Measurements from ENCODE around the gene INPP5D.
"Not testable (repeated sequence)": the region's sequence is repeated elsewhere in the genome, so short reads cannot be mapped to it uniquely, and the experiment has no call there.

The INPP5D gene

DNA sequence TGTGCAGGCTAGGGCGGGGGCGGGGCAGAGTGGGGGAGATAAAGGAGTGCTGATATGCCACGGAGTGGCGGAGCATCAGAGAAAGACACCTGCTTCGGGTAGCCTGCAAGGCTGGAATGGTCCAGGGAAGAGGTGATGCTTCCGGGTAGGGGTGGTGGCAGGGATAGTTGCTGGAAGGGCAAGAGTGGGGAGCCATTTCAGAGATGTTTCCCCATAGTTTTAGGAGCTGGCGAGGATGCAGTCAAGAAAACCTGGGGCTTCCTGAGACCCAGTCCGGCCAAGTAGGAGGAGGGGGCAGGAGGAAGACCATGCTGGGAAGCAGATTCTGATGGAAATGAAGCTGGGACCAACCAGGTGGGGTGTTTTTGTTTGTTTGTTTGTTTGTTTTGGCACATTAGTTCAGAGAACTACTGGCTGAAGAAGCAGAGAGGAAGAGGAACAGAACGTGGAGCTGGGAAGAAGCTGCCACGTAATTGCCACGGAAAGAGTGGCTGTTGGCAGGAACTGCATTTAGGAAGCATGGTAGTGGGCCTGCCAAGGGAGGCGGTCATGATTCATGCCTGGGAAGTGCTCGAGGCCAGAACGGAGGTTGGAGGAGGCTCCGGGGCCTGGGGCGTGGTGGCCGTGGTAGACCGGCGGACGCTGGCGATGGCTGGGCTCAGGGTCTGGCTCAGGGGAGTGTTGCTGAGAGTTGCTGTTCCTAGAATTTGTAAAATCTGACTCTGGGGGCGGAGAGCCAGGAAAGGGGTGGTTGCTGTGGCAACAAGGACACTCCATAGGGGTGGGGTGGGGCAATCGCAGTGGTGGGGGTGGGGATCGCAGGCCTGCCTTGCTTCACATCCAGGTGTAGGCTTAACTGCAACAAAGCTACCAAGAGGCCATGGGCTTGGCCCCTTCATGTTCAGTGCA lies 8.6 kb upstream of the INPP5D start (continued):
- TF ChIP-seq, protein P1, sequence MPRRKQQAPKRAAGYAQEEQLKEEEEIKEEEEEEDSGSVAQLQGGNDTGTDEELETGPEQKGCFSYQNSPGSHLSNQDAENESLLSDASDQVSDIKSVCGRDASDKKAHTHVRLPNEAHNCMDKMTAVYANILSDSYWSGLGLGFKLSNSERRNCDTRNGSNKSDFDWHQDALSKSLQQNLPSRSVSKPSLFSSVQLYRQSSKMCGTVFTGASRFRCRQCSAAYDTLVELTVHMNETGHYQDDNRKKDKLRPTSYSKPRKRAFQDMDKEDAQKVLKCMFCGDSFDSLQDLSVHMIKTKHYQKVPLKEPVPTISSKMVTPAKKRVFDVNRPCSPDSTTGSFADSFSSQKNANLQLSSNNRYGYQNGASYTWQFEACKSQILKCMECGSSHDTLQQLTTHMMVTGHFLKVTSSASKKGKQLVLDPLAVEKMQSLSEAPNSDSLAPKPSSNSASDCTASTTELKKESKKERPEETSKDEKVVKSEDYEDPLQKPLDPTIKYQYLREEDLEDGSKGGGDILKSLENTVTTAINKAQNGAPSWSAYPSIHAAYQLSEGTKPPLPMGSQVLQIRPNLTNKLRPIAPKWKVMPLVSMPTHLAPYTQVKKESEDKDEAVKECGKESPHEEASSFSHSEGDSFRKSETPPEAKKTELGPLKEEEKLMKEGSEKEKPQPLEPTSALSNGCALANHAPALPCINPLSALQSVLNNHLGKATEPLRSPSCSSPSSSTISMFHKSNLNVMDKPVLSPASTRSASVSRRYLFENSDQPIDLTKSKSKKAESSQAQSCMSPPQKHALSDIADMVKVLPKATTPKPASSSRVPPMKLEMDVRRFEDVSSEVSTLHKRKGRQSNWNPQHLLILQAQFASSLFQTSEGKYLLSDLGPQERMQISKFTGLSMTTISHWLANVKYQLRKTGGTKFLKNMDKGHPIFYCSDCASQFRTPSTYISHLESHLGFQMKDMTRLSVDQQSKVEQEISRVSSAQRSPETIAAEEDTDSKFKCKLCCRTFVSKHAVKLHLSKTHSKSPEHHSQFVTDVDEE (CRISPR knock-in tag; IDR thresholded peaks at IDR 0.05): no peak

DNA sequence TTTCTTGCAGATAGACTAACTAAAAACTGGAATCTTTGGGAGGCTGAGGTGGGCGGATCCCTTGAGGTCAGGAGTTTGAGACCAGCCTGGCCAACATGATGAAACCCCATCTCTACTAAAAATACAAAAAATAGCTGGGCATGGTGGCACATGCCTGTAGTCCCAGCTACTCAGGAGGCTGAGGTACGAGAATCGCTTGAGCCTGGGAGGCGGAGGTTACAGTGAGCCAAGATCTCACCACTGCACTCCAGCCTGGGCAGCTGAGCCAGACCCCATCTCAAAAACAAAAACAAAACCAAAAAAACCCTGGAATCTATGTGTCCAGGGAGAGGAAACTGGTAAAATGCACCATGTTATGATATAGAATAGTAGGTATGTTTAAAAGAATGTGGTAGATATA lies 7.6 kb upstream of the INPP5D start:
- ATAC-seq: not testable (repeated sequence)

DNA sequence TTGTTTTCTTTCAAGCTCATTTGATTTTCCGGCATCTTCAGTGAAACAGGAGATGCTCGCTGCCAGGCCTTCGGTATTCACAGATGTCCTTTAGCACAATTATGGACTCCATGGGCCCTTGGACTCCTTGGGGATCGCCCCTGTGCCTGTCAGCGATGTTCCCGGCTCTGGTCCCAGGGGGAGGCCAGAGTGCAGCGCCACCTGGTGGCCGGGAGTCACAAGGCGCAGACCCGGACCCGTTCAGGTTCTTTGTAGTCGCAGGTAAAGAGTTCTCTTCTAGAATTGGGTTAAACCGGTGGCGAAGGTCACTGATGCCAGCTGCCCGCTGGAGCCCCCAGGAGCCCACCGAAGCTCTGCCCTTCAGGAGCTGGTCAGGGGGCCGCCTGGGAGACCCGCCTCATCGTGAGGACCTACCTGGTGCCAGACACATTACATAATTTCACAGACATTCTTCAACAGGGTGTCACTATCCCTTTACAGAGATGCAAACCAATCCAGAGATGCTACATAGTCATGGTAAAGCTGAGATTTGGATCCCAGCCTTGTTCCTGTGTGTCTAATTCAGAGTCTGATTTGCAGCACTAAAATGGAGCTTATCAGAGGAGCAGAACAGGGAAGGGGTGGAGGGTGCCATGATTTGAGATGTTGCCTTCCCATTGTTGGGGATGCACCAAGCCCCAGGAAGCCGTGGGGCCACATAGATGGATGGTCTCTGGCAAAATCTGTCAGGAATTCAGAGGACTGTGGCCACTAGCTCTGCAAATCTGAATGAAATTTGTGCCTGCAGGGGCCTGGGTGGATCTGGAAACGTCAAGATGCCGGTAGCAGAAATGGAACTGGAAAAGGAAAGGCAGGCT lies 6.0 kb upstream of the INPP5D start:
- TF ChIP-seq TOX (CRISPR knock-in tag; IDR thresholded peaks at IDR 0.05; ENCODE audit: borderline replicate concordance): no peak
- TF ChIP-seq OSR1 (CRISPR knock-in tag; IDR thresholded peaks at IDR 0.05): no peak
- TF ChIP-seq ARNTL (CRISPR knock-in tag; IDR thresholded peaks at IDR 0.05; ENCODE audit: borderline replicate concordance, low read depth): no peak
- TF ChIP-seq, protein P2, sequence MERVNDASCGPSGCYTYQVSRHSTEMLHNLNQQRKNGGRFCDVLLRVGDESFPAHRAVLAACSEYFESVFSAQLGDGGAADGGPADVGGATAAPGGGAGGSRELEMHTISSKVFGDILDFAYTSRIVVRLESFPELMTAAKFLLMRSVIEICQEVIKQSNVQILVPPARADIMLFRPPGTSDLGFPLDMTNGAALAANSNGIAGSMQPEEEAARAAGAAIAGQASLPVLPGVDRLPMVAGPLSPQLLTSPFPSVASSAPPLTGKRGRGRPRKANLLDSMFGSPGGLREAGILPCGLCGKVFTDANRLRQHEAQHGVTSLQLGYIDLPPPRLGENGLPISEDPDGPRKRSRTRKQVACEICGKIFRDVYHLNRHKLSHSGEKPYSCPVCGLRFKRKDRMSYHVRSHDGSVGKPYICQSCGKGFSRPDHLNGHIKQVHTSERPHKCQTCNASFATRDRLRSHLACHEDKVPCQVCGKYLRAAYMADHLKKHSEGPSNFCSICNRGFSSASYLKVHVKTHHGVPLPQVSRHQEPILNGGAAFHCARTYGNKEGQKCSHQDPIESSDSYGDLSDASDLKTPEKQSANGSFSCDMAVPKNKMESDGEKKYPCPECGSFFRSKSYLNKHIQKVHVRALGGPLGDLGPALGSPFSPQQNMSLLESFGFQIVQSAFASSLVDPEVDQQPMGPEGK (CRISPR knock-in tag; IDR thresholded peaks at IDR 0.05; ENCODE audit: borderline replicate concordance): no peak
- TF ChIP-seq BACH2 (CRISPR knock-in tag; IDR thresholded peaks at IDR 0.05; ENCODE audit: borderline replicate concordance): no peak
- TF ChIP-seq PPARA (CRISPR knock-in tag; IDR thresholded peaks at IDR 0.05; ENCODE audit: borderline replicate concordance): no peak
- no peak for TF ChIP-seq ZFP3 (CRISPR knock-in tag; IDR thresholded peaks at IDR 0.05)
- TF ChIP-seq ZNF565 (CRISPR knock-in tag; conservative IDR thresholded peaks at IDR 0.05; ENCODE audit: low read depth): no peak
- no peak for TF ChIP-seq ZC3H10 (CRISPR knock-in tag; IDR thresholded peaks at IDR 0.05)
- TF ChIP-seq TCF4 (CRISPR knock-in tag; IDR thresholded peaks at IDR 0.05; ENCODE audit: borderline replicate concordance): no peak
- no peak for TF ChIP-seq RARB (CRISPR knock-in tag; IDR thresholded peaks at IDR 0.05)
- TF ChIP-seq SNAI2 (CRISPR knock-in tag; IDR thresholded peaks at IDR 0.05): no peak
- TF ChIP-seq ZFP30 (CRISPR knock-in tag; IDR thresholded peaks at IDR 0.05): no peak
- no peak for TF ChIP-seq ZNF70 (CRISPR knock-in tag; IDR thresholded peaks at IDR 0.05)
- TF ChIP-seq GLIS3 (CRISPR knock-in tag; IDR thresholded peaks at IDR 0.05): no peak
- TF ChIP-seq ISL1 (CRISPR knock-in tag; IDR thresholded peaks at IDR 0.05): no peak
- TF ChIP-seq CSDC2 (CRISPR knock-in tag; IDR thresholded peaks at IDR 0.05): no peak
- TF ChIP-seq, protein P3, sequence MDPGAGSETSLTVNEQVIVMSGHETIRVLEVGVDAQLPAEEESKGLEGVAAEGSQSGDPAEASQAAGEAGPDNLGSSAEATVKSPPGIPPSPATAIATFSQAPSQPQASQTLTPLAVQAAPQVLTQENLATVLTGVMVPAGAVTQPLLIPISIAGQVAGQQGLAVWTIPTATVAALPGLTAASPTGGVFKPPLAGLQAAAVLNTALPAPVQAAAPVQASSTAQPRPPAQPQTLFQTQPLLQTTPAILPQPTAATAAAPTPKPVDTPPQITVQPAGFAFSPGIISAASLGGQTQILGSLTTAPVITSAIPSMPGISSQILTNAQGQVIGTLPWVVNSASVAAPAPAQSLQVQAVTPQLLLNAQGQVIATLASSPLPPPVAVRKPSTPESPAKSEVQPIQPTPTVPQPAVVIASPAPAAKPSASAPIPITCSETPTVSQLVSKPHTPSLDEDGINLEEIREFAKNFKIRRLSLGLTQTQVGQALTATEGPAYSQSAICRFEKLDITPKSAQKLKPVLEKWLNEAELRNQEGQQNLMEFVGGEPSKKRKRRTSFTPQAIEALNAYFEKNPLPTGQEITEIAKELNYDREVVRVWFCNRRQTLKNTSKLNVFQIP (CRISPR knock-in tag; IDR thresholded peaks at IDR 0.05; ENCODE audit: borderline replicate concordance, low read depth): no peak
- TF ChIP-seq, protein P4, sequence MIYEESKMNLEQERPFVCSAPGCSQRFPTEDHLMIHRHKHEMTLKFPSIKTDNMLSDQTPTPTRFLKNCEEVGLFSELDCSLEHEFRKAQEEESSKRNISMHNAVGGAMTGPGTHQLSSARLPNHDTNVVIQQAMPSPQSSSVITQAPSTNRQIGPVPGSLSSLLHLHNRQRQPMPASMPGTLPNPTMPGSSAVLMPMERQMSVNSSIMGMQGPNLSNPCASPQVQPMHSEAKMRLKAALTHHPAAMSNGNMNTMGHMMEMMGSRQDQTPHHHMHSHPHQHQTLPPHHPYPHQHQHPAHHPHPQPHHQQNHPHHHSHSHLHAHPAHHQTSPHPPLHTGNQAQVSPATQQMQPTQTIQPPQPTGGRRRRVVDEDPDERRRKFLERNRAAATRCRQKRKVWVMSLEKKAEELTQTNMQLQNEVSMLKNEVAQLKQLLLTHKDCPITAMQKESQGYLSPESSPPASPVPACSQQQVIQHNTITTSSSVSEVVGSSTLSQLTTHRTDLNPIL (CRISPR knock-in tag; IDR thresholded peaks at IDR 0.05; ENCODE audit: low read depth): no peak
- TF ChIP-seq, protein P1 (CRISPR knock-in tag; IDR thresholded peaks at IDR 0.05): no peak
- peak; percentile 96 for ATAC-seq

Data from SK-N-SH treated with all-trans-retinoic acid at 6 μM for 48 hours (cell line).